Brain microvascular endothelial cell (primary cell): Measurements from ENCODE around the gene PHF1.
"Not testable (repeated sequence)": the region's sequence is repeated elsewhere in the genome, so short reads cannot be mapped to it uniquely, and the experiment has no call there.

Experiments used
- DNase-seq: peaks from one replicate; pipeline ENCODE4 v3.0.0-alpha.2; 2020
- H3K27ac ChIP-seq: fragments of 250-450 bp; sonication (Bioruptor Pico); 2 replicates; pipeline ENCODE4 v1.5.1; 2020; ENCODE audit warnings: mild to moderate bottlenecking, moderate library complexity
- H3K27me3 ChIP-seq: fragments of 250-450 bp; sonication (Bioruptor Pico); replicated peaks from 2 replicates; pipeline ENCODE4 v1.5.1; 2020; ENCODE audit warnings: mild to moderate bottlenecking
- H3K36me3 ChIP-seq: fragments of 250-450 bp; sonication (Bioruptor Pico); replicated peaks from 2 replicates; pipeline ENCODE4 v1.5.1; 2020; ENCODE audit warnings: mild to moderate bottlenecking
- H3K4me3 ChIP-seq: 2 replicates; pipeline ENCODE4 v1.5.1; 2011; ENCODE audit warnings: low read depth, mild to moderate bottlenecking, control low read depth, low read length, moderate library complexity
- in situ Hi-C: cut with HindIII; loops from 2 replicates; pipeline ENCODE4 v1.10.0; 2017; ENCODE audit warnings: low sequenced_read_pairs, low pct_ligation_motif_present
- TF ChIP-seq, protein P1 (sequence below): IDR thresholded peaks from 2 replicates; pipeline ENCODE4 v1.5.1; 2011; ENCODE audit warnings: low read depth, mild to moderate bottlenecking, moderate library complexity, low read length, control low read depth, inconsistent platforms; ENCODE audit errors: missing control alignments

Gene PHF1

DNA sequence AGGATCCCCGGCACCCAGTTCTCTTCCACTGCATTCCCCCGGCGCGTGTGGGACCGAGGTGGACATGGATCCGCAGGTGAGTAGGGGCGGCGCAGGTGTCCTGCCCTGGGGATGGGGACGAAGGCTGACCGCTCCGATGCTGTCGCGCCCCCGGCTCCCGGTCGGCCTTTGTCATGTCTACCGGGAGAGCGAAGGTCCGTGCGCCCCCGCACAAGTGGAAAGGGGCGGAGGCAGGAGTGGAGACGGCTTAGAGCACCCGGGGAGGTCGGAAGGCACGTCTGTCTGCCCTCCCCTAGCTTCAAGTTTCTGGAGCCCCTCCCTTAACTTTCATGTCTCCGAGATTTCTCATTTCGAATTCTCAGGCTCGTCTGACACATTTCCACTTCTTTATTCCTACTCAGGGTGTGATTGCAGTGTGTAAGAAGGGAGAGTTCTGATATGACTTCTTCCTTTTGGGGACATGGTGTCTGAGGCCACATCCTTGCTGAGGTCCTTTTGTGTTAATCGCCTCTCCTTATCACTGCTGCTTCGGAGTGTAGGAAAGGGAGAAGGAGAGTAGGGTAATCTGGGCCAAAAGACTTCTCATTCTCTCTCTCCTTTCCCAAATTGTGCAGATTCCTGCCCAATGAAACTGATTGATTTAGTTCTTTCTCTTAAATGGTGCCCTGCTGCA, 18.8 kb upstream of the PHF1 start:
- H3K36me3 ChIP-seq, result no peaks in the 10 kb centered on the region
- TF ChIP-seq, protein P1, sequence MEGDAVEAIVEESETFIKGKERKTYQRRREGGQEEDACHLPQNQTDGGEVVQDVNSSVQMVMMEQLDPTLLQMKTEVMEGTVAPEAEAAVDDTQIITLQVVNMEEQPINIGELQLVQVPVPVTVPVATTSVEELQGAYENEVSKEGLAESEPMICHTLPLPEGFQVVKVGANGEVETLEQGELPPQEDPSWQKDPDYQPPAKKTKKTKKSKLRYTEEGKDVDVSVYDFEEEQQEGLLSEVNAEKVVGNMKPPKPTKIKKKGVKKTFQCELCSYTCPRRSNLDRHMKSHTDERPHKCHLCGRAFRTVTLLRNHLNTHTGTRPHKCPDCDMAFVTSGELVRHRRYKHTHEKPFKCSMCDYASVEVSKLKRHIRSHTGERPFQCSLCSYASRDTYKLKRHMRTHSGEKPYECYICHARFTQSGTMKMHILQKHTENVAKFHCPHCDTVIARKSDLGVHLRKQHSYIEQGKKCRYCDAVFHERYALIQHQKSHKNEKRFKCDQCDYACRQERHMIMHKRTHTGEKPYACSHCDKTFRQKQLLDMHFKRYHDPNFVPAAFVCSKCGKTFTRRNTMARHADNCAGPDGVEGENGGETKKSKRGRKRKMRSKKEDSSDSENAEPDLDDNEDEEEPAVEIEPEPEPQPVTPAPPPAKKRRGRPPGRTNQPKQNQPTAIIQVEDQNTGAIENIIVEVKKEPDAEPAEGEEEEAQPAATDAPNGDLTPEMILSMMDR, result no peak
- in situ Hi-C loops, result no loop called here
- peak overlapping the region; percentile 73 for H3K27ac ChIP-seq
- H3K27me3 ChIP-seq, result no peaks in the 10 kb centered on the region
- no peak for DNase-seq
- peak overlapping the region; percentile 97 for H3K4me3 ChIP-seq

DNA sequence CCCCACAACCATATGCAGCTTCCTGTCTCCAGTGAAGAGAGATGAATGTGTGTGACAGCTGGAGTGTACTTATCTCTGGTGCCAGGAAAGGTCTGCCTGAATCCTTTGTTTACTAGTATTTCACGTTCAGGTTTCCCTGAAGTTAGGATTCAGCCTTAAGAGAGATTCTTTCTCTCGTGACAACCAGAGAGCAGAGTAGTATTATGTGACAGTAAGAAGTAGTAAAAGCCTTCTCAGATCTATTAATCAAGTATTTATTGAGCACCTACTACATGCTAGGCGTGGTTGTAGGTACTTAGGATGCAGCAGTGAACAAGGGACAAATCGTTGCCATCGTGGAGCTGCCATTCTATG, 18.2 kb upstream of the PHF1 start:
- no peaks in the 10 kb centered on the region for H3K27me3 ChIP-seq
- TF ChIP-seq, protein P1, result no peak
- peak overlapping the region; percentile 73 for H3K27ac ChIP-seq
- H3K4me3 ChIP-seq, result peak overlapping the region; percentile 97
- in situ Hi-C loops, result no loop called here
- H3K36me3 ChIP-seq, result no peaks in the 10 kb centered on the region
- no peak for DNase-seq

DNA sequence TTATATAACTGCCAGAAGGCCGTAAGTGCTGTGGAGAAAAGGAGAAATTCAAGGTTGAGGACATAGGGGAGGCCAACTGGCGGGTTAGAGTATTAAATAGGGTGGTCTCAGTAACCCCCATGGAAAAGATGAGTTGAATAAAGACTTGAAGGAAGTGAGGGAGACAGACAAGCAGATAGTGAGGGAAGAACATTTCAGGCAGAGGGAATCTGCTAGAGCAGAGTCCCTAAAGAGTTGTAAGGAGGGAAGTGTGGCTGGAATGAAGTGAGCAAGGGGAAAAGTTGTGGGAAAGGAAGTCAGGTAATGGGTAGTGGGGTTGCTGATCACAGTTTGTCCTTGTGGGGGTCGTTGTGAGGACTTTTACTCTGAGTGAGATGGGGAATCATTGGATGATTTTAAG, 17.8 kb upstream of the PHF1 start:
- in situ Hi-C loops, result no loop called here
- H3K36me3 ChIP-seq, result no peaks in the 10 kb centered on the region
- H3K4me3 ChIP-seq, result peak overlapping the region; percentile 97
- H3K27me3 ChIP-seq, result no peaks in the 10 kb centered on the region
- DNase-seq, result no peak
- peak overlapping the region; percentile 73 for H3K27ac ChIP-seq
- TF ChIP-seq, protein P1, result no peak

DNA sequence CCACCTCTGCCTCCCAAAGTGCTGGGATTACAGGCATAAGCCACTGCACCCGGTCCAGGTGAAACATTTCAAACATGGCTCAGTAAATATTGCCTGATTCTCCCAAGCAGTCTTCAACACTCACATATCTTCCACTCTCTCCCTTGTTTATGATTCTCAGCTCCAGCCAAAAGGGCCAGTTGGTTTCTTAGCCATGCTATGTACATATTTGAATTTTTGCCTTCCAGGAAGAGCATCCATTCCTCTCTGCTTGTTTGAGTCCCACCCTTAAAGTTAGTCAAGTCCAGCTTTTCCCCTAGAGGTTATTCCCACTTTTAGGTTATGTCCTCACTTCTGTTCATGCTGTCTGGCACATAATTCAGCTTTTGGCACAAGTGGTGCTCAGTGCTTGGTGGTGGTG, 13.3 kb upstream of the PHF1 start:
- H3K36me3 ChIP-seq, result no peaks in the 10 kb centered on the region
- DNase-seq, result no peak
- H3K27me3 ChIP-seq, result no peaks in the 10 kb centered on the region
- H3K4me3 ChIP-seq, result no peak overlapping the region
- in situ Hi-C loops, result no loop called here
- no peak overlapping the region for H3K27ac ChIP-seq
- TF ChIP-seq, protein P1, result no peak

DNA sequence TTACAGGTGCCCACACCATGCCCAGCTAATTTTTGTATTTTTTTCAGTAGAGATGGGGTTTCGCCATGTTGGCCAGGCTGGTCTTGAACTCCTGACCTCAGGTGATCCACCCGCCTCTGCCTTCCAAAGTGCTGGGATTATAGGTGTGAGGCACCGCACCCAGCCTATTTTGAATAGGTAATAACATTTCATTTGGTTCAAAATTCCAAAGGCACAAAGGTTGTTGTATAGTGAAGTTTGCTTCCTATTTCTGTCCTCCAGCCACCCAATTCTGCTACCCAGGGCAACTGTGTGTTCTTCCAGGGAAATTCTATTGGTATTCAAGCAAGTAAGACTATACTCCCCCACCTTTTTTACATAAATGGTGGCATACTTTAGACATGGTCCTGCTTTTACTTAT, 12.2 kb upstream of the PHF1 start:
- in situ Hi-C loops, H3K27me3 ChIP-seq, H3K36me3 ChIP-seq, H3K4me3 ChIP-seq, H3K27ac ChIP-seq, DNase-seq: not testable (repeated sequence)

DNA sequence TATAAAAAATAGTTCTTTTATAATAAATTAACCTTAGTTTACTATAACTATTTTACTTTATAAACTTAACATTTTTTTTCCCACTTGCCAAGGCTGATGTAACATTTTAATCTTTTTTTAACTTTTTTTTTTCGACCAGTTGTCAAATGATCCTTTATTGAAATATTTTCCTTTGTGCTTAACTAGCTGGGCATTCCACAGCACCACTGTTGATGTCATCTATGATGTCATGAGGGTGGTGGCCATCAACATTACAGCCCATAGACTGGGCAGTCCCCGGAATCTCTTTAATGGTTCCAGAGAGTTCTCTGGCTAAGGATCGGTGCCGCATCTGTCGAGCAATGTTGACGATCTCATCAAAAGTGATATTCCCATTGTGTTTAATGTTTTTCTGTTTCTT, 10.9 kb upstream of the PHF1 start:
- H3K27ac ChIP-seq, H3K36me3 ChIP-seq, H3K27me3 ChIP-seq, DNase-seq, H3K4me3 ChIP-seq, in situ Hi-C loops: not testable (repeated sequence)

DNA sequence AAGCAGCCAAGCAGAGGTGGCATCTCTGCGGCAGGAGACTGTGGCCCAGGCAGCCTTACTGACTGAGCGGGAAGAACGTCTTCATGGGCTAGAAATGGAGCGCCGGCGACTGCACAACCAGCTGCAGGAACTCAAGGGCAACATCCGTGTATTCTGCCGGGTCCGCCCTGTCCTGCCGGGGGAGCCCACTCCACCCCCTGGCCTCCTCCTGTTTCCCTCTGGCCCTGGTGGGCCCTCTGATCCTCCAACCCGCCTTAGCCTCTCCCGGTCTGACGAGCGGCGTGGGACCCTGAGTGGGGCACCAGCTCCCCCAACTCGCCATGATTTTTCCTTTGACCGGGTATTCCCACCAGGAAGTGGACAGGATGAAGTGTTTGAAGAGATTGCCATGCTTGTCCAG, 5.9 kb upstream of the PHF1 start:
- TF ChIP-seq, protein P1, result no peak
- in situ Hi-C loops, result no loop called here
- H3K4me3 ChIP-seq, result no peak overlapping the region
- no peaks in the 10 kb centered on the region for H3K27me3 ChIP-seq
- no peak for DNase-seq
- peaks cover 5% of the 10 kb centered on the region for H3K36me3 ChIP-seq
- H3K27ac ChIP-seq, result no peak overlapping the region
